HG03521 (cell line): Measurements from ENCODE around the gene GFPT2.
A peak's percentile ranks its signal among the peaks of the same experiment; 100 is the strongest.

Experiments
- ATAC-seq: cut with Tn5 transposase; IDR thresholded peaks from one replicate; pipeline ENCODE4 v1.9.1; 2021; ENCODE audit warnings: mild to moderate bottlenecking, moderate library complexity; ENCODE audit not compliant: unreplicated experiment

Gene GFPT2

DNA sequence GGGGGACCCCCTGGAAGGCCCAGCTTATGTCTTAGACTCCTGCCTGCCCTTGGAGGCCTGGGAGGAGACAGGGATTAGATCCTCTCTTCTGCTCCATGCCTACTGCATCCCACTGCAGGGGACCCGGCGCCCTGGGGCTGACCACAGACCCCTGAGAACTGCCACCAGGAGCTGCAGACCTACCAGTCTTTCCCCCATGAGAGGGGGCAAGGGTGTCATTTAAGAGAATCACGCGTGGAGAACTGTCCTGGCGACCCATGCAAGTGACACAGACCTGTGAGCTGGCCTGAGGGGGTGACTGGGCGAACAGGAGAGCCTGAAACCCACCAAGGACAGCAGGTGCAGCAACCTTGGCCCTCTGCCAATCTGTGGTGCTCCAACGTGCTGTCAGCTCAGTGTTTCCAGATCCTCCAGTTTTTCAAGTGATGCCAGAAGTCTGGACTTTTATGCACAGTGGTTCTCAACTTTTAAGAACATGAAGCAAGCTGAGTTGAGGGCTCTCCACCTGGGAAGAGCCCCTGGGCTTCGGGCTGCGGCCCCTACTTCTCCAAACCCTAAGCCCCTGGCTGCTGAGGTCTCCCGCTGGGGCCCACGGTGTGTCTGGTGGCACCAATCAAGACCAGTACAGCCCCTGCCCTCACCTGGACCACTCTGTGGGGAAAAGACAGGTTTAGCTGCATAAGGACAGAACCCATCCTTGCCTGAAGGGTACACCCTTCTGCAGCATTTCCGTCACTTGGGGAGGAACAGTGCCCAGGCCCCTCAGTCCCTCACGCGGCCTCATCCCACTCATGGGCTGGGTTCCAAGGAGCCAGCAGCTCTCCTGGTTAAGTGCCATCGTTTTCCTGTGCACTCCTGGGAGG is 18.2 kb downstream of the GFPT2 start:
- no peak for ATAC-seq

DNA sequence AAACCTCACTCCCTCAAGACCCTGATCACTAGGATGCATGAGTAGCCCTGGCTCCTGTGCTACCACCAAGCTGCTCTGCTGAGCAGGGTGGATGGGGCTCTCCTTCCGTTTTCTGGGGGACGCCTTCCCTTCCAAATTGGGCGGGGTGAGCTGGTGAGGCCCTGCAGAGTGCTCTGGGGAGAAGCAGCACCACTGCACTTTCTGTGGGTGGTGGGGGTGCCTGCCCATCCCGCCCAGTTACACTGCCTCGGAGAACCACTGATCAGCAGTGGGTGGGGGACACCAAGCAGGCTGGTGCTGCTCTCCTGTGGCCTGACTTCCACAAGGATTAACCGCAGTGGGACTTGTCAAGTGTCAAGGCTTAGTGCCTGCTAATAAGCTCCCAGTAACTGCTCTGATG is 19.0 kb downstream of the GFPT2 start:
- no peak for ATAC-seq

DNA sequence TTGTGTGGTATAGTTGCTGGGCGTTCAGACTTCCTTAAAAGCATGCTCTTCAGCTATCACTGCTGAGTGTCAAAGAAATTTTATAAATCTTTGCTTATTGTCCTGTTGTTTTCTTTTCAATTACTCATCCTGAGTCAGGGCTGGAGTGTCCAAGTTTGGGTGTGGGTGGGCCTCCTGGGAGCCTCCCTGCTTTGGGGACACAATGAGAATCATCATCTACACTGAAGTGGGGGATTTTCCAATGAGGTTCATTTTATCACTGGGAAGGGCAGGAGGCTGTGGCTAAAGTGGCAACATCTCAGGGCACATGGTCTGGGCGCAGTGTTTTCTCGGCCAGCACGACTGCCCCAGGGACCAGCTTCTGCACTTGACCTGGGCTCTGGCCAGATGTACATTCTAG is 19.5 kb downstream of the GFPT2 start:
- no peak for ATAC-seq

DNA sequence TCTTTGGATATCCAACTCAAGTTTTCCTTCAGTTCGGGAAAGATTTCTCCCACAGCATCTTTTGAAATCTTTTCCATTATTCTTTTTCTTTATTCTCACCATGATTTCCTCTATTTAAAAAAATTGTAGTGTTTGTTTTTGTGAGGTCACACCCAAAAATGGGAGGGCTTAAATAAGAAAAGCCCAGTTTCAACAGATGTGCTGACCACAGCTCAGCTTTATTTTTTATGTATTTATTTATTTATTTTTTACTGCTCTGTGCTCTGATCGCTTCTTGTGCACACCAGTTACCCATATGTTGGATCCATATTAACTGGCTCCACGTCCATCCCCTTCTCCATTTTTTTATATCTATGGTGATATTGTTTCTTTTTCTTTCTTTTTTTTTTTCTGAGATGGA is 20.3 kb downstream of the GFPT2 start:
- no peak for ATAC-seq

DNA sequence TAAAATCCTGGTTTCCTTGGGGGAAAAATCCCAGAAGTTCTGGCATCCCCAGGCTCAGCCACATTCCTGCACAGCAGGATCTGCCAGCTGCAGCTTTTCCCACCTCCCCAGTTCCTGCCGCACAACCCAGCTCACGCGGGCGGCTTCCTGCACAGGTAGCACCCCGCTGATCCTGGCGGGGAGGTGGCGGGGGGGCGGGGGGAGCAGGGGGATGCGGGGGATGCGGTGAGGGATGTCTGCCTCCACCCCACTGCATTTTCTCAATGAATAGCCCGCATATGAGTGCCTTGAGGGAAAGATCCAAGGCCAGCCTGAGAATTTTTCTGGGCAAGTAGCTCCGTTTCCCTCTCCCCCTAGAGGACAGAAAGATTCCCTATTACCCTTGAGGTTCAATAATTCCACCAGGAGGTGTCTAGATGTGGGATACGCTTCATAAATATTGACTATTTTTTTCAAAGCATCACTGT is 21.1 kb downstream of the GFPT2 start:
- ATAC-seq: no peak

DNA sequence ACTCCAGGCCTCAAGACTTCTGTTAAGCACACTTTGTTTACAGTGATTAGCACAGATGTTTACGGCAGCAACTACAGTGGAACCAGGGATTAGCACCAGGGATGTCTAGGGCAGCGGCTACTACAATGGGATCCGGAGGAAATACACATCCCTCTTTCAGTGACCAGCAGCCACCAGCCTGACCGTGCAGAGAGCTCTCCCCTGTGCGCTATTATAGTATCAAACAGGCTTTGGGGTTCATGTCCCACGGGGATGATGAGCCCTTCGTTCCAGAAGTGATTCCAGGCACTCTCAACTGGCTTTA is 21.5 kb downstream of the GFPT2 start:
- no peak for ATAC-seq

DNA sequence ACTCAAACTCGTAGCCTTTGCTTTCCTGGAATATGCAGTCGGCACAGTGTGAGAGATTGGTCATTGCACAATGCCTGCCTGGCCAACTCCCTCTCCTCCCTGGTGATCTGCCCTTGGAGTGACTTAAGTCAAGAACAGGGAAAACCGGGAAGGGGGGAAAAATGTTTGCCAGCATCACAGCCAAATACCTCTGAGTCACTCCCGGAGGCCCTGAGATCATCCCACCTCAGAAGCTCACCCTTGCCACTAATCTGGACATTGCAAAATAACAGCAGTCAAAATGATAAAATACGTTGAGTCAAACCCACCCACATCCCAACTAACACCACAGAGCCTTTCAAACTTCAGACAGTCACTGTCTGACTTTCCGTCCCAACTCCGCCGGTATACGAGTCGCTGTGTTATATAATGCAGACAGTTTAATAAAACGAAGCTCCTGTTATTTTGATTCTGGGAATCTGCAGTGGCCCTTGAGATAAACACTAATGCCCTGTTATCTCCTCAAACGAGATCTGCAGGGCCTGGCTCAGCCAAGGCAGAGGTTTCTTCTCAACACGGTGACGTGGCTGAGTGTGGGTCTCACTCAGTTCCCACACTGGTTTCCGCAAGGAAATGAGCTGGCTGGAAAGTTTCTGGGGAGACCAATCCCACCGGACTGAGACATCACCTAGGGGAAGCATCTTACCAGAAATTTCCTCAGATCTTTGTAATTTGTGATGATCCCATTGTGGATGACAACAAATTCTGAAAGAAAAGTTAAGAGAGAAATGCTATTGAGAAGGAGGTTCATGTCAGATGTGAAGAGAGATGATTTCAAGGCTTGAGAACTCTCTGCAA is 22.1 kb downstream of the GFPT2 start:
- no peak for ATAC-seq

DNA sequence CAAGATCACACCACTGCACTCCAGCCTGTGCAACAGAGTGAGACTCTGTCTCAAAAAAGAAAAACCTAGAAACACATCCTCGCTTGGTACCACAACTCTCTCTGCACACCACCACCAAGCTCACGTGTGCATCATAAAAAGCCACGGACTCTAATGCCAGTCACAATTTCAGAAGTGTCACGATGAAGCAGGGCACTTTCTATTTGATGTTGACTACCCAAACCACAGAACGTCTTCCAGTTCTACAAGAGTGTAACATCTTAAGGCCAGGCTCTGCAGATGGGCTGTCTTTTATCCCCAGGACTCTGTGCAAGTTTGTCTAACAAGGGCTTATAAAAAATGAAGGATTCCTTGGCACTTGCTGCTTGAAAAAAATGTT is 22.9 kb downstream of the GFPT2 start:
- no peak for ATAC-seq

DNA sequence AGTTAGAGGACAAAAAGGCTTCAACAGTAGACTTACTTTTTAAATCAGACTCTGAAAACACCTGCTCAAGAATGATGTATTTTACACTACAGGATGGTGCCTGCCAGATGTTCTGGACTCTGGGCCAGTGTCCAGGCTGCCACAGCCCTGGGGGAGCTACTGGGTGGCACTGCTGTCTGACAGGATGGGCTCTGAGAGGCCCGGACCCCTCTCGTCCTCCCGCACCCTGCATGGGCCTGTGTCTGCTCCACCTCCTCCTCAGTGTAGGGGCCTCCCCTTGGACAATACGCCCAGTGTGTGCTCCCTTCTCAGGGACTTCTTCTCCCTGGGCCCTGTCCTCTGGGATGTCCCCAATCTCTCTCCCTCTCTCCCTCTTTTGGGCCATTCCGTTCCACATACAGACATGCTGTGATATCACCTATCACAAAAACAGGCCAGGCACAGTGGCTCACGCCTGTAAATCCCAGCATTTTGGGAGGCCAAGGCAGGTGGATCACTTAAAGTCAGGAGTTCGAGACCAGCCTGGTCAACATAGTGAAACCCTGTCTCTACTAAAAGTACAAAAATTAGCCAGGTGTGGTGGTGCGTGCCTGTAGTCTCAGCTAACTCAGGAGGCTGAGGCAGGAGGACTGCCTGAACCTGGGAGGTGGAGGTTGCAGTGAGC is 23.4 kb downstream of the GFPT2 start:
- no peak for ATAC-seq

DNA sequence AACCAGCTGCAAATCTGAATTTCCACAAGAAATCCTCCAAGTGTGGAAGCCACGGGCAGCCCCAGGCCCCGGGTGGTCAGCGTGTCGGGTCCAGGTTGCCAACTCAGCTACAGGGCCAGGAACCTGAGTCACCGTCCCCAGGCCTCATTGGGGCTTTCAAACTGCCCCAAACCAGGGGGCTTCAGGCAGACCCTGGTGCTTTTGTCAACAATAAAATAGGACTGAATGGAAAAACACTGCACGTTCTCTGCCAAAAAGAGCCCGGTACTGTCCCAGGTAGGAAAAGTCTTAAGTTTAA is 24.0 kb downstream of the GFPT2 start:
- ATAC-seq: no peak

DNA sequence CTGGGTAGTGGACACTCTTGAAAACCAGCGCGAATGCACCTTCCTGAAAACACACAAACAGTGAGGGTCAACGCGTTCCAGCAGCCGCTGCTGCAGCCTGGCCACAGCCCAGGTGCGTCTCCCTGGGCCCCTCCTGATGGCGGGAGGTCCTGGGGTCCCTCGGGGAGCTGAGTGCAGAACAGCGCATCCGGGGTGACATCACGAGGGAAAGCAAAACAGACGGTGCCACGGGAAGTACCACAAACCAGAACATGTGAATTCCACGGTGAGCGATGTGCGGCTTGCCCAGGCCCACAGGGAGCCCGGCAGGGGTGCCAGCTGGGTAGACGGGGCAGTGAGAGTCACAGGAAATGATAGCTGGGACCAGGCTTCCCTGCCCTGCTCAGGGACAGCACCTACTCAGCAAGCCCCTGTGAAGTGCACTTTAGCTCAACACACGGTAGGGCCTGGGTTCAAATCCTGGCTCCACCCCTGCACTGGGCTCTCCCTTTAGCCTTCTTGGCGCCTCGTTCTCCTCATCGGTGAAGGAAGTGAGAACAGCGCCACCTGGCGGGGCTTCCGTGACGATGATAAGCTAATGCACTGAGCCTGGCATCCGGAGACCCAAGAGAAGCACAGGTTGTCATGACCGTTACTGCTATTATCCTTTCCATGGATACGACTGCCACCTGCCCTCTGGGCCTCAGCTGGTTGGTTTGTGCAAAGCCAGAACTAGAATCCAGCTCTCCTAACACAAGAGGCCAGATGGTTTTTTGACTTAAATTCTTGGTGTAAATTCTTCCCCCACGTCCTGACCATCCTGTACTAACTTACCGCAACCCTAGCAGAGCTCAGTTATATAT is 24.6 kb downstream of the GFPT2 start:
- peak; percentile 85 for ATAC-seq

DNA sequence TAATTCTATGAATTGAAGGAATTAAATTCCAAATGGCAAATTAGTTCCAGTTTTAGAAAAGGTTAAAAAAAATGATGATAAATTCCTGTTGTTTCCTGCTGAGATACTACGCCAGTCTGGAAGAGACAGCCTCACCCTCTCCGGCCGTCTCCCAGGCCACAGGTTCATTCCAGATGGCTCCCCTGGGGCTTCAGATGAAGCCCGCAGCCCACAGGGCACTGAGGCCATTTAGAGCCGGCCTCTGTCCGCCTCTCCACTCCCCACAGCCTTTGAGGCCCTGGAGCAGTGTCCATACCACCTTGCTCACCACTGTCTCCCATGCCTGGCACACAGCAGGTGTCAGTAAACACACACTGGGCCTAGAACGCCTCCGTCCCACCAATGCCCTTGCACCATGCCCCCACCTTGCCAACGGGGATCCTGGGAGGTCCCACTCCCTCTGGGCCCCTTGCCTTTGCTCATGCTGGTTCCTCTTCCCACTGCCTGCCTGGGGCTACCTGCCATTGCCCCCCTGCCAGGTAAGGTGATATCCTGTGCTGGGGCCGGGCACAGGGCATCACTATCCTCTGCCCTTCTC is 26.1 kb downstream of the GFPT2 start:
- ATAC-seq: no peak

DNA sequence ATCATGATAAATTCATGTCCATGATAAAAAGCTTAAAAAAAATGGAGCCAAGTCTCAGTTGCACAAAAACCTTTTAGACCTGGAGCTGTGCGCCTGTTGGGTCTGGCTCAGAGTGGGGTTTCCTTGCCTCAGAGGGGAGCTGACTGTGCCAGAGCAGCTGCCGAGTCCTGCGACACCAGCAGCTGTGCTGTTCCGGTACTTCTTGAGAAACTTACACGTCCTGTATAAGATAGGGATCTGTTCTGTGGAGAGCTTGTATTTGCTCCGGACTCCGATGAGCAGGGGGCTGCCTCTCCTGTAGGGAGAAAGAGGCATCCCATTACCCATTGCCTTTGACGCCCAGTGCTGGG is 28.6 kb downstream of the GFPT2 start:
- no peak for ATAC-seq

DNA sequence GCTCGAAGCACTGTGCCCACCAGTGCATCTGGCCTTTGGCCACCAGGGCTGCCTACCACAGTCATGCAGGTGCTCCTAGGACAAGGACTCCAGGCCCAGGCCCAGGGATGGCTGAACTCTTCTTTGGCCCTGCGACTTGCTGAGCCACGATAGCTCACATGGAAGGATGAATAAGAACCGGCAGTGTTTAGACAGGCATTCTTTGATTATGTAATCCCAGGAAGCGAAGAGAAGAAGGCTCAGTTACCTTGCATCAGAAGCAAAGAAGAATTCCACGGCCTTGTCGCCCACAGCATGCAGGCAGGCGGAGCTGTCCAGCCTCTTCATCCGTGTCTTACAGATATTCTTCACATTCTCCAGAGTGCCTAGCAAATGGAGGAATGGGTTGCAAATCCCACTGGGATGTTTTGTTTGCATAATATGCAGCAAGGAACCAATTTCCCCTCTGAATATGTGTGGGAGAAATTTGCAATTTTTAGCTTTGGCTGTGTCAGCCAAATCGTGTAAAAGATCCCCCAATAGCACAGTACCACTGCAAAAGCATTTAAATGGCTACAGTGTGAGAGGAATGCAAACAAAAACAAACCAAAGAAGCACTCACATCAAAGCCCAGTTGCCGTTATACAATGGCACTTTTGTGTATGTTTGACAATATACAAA is 29.1 kb downstream of the GFPT2 start:
- no peak for ATAC-seq

DNA sequence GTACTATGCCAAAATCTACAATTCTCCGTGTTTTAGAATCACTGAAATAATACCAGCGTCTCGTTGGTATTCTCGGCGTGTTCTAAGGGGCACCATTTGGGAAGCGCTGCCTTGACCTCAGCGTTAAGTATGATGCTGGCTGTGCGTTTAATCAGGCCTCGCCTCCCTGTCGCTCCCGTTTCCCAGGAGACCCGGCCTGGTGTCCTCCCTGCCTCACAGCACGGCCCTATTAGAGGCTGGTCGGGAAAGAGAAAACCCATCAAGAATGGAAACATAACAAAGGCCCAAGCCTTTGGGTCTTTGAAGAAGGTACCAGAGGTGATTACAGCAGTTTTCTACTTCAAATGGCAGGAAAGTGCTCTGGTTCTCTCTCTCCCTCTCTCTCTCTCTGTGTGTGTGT is 30.0 kb downstream of the GFPT2 start:
- ATAC-seq: no peak

DNA sequence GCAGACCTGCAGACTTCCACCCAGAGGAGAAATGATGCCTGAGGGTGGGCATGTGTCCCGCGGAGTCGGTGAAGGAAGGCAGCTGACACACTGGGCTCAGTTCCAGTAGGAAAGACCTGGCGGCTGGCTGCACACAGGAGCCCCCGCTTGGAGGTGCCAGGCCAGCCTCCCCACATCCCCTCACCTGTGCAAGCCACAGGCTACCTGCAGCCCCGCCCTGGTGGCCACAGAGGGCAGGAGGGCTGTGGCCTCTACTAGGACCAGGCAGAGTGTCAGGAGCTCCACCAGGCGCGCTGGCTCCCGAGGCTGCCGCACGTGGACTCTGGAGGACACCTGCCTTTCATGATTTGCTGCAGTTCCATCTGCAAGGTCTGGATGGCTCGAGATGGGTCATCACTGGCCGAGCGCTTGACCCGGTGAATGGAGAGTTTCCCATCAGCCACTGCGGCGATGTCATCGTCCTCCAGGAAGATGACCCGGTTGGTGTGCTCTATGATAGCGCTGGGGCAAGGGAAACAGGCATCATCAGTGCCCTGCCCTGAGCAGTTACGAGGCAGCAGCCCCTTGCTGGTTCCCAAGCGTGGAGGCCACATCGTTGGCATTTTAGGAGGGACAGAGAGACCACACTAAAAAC is 34.6 kb downstream of the GFPT2 start:
- ATAC-seq: no peak

DNA sequence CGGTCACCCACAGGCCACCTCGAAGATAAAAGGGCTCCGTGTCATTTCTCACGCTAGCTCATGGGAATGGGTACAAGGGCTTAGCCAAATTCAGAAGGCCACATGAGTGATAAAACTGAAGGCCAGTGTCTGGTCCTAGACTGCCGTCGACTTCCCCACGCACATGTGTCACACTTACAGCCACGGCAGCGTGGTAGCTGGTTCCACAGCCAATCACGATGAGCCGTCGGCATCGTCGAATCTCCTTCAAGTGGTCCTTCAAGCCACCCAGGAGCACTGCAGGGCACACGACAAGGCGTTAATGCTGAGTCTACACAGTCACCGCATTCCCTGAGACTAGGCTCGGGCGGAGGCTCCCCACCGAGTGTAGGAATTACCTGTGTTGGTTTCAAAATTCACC is 36.5 kb downstream of the GFPT2 start:
- no peak for ATAC-seq

DNA sequence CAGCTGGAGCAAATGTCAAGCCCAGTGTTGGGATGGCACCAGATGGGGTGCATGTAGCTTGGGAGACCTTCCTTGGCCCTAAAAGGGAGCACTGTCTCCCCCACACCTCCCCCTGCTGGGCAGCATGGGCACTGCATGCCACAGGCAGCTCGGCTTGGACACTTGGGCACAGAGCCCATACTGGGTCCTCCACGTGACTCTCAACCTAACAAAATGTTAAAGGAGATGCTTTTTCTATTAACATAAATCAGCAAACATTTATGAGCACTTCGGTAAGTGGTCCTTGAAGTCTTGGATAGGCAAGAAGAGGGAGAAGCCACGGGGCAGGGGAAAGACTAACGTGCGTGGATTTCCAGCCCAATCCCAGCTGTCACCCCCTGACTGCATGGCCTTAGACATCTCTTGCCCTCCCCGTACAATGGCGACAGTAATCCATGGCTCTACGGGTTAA is 37.3 kb downstream of the GFPT2 start:
- ATAC-seq: peak; percentile 59

DNA sequence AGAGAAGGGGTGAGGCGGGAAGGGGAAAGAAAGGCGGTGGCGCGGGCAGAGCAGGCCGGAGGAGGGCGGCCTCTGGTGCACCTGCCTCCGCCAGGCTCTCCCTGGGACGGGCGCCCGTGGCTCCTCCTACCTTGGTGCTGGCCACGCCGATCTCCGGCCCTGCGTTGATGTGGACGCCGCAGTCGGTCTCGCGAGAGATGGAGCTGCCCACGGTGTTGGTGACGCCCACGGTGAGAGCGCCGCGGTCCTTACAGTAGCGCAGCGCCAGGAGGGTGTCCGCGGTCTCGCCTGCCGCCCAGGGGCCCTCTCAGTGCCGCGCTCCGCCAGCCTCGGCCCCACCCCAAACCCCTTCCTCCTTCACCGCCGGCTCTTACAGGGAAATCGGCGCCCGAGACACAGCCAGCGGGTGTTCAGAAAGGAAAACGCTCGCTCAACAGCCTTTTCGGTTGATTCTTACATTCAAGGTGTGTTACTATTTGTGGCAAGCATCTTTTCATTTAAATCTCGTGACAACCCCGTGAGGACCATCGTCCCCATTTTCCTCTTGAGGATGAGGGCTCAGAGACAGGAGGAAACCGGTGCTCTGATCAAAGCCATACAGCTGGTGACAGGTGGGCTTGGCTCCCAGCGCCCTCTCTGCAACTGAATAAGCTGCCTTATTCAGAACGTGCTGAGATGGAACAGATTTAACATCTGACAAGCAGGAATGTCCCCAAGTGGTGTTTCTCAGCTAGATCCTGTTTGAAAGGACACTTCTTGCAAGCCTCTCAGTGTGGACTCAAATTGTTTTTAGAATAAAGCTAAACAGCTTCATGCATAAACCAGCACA is 39.2 kb downstream of the GFPT2 start:
- ATAC-seq: no peak
